Transverse colon (tissue), 4 donors: ENCODE measurements around the gene MFAP4. TPM values are rescaled to one million over a fixed set of nuclear protein-coding genes. Genes with fewer than 3 reads are reported as not detected.

Experiments used
- DNase-seq: peaks from one replicate; pipeline ENCODE4 v3.0.0-alpha.2; 2019
- H3K27ac ChIP-seq, 4 donors: fragments of 200-600 bp; sonication (generic); 2 replicates each; pipeline ENCODE4 v1.5.1; 2016 to 2018; ENCODE audit warnings: inconsistent platforms in 4 of 4
- H3K27me3 ChIP-seq: fragments of 200-600 bp; sonication (generic); 2 replicates; pipeline ENCODE4 v1.5.1; 2017; ENCODE audit warnings: inconsistent platforms
- H3K36me3 ChIP-seq, 4 donors: fragments of 200-600 bp; sonication (generic); 2 replicates each; pipeline ENCODE4 v1.5.1; 2017 to 2019; ENCODE audit warnings: inconsistent platforms in 4 of 4
- H3K4me1 ChIP-seq, 4 donors: fragments of 200-600 bp; sonication (generic); 2 replicates each; pipeline ENCODE4 v1.5.1; 2017 to 2020; ENCODE audit warnings: inconsistent platforms in 4 of 4
- H3K4me3 ChIP-seq, 4 donors: fragments of 200-600 bp; sonication (generic); 1 replicate in 1 of 4; 2 replicates in 3 of 4; pipeline versions ENCODE4 v1.5.1 to v1.6.1; 2017 to 2019; ENCODE audit warnings: inconsistent platforms in 4 of 4
- H3K9me3 ChIP-seq, 2 donors: fragments of 200-600 bp; sonication (generic); 2 replicates each; pipeline ENCODE4 v1.5.1; 2017 to 2019; ENCODE audit warnings: inconsistent platforms in 2 of 2
- EP300 ChIP-seq: sonication (generic); formaldehyde crosslinking; IDR thresholded peaks from one replicate; pipeline ENCODE4 v1.6.1; 2017; ENCODE audit warnings: antibody characterized with exemption, low read depth
- POLR2A ChIP-seq: fragments of 450-650 bp; IDR thresholded peaks from one replicate; pipeline ENCODE4 v1.6.1; 2016; ENCODE audit warnings: antibody characterized with exemption, mild to moderate bottlenecking, moderate library complexity
- POLR2AphosphoS5 ChIP-seq, 3 donors: sonication (generic); formaldehyde crosslinking; IDR thresholded peaks; one replicate each; pipeline ENCODE4 v1.6.1; 2016; ENCODE audit warnings: antibody characterized with exemption in 3 of 3
- WGBS, 2 donors: methylation state at CpG; one replicate each; pipeline ENCODE4 v1.1.5; 2018; ENCODE audit warnings: low coverage in 1 of 2; 5-methylcytosine and 5-hydroxymethylcytosine counted together
- in situ Hi-C, 4 donors: fragments of 200-750 bp; cut with MboI; loops; one replicate each; pipeline versions ENCODE4 v1.15.0 to v1.15.1; 2017; ENCODE audit warnings: low sequenced_read_pairs in 3 of 4, low pct_ligation_motif_present in 1 of 4, low pct_unique_long_range_greater_than_20kb in 1 of 4
- intact Hi-C: fragments of 100-400 bp; cut with DNase I; formaldehyde crosslinking; loops from one replicate; pipeline ENCODE4 v1.15.1; 2023; ENCODE audit warnings: low total_unique reads
- small RNA-seq, 4 donors: library from RNA; depleted of rRNA; stranded (forward); fragments of <200 nt; gene quantifications; one replicate each; pipeline ENCODE3, GENCODE V24; 2016
- total RNA-seq, 4 donors: library from RNA; depleted of rRNA; stranded (reverse); fragments of >200 nt; gene quantifications; one replicate each; pipeline ENCODE4 v1.1.0, GENCODE V29; 2016
- TF ChIP-seq, protein P1 (sequence below), 5 experiments: fragments of 200-600 bp in 3 of 5; fragments of 450-650 bp in 2 of 5; sonication (generic) in 3 of 5; IDR thresholded peaks; 1 replicate in 2 of 5; 2 replicates in 3 of 5; pipeline ENCODE4 v1.5.1; 2016 to 2017; ENCODE audit warnings: antibody characterized with exemption in 5 of 5, inconsistent platforms in 3 of 5, mild to moderate bottlenecking in 2 of 5, moderate library complexity in 1 of 5

MFAP4 gene
- total RNA-seq, 4 donors from 2014 or later, result 39.7 to 67.3 (median 51.5) TPM

DNA sequence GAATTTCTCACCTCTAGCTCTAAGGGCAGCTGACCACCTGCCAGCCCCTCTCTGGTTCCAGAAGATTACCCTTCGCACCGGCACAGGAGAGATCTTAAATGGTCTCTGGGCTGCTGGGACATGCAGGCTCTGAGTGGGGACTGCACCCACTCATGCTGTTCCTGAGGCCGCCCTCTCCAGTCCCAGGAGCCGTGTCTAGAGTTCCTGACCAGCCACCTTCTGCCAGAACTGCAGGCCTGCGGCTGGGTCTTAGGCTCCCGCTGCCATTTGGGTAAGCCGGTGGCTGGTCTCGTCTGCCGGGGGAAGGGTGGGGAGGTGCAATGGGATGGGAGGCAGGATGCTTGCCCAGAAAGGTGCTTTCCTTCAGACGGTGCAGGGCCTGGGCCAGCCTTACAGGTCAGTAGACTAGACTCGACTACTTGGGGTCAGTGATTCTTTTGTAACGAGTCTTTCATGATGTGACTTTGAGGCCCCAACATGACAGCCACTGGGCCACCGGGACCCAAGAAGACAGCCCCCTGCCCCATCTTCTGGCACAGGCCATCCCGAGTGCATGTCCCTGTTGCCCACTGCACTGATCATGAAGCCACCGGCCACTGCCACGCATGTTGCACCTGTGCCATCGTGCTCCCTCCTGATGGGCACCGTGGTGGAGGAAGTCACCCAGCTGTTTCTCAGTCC lies 50.9 kb downstream of the MFAP4 start:
- H3K9me3 ChIP-seq, result no peaks in the 10 kb centered on the region
- no peak overlapping the region for H3K4me3 ChIP-seq
- in situ Hi-C loops, result no loop called here
- no peaks in the 10 kb centered on the region for H3K36me3 ChIP-seq
- no peaks in the 10 kb centered on the region for H3K27me3 ChIP-seq
- H3K27ac ChIP-seq, result no peak overlapping the region
- H3K4me1 ChIP-seq, result peaks cover 0 to 6% (median 0%) of the 10 kb centered on the region in 4 donors
- DNase-seq, result no peak
- WGBS, 2 donors, result 92% methylated on average over 17 of the region's 18 CpGs; no CpG with 5 or more reads in 1 of the 2 donors
- intact Hi-C loops, result no loop called here
- no peak for TF ChIP-seq POLR2AphosphoS5 (IDR thresholded peaks at IDR 0.05)
- no peak for TF ChIP-seq EP300
- TF ChIP-seq, protein P1, sequence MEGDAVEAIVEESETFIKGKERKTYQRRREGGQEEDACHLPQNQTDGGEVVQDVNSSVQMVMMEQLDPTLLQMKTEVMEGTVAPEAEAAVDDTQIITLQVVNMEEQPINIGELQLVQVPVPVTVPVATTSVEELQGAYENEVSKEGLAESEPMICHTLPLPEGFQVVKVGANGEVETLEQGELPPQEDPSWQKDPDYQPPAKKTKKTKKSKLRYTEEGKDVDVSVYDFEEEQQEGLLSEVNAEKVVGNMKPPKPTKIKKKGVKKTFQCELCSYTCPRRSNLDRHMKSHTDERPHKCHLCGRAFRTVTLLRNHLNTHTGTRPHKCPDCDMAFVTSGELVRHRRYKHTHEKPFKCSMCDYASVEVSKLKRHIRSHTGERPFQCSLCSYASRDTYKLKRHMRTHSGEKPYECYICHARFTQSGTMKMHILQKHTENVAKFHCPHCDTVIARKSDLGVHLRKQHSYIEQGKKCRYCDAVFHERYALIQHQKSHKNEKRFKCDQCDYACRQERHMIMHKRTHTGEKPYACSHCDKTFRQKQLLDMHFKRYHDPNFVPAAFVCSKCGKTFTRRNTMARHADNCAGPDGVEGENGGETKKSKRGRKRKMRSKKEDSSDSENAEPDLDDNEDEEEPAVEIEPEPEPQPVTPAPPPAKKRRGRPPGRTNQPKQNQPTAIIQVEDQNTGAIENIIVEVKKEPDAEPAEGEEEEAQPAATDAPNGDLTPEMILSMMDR (IDR thresholded peaks at IDR 0.05), result no peak
- no peak for TF ChIP-seq POLR2A

DNA sequence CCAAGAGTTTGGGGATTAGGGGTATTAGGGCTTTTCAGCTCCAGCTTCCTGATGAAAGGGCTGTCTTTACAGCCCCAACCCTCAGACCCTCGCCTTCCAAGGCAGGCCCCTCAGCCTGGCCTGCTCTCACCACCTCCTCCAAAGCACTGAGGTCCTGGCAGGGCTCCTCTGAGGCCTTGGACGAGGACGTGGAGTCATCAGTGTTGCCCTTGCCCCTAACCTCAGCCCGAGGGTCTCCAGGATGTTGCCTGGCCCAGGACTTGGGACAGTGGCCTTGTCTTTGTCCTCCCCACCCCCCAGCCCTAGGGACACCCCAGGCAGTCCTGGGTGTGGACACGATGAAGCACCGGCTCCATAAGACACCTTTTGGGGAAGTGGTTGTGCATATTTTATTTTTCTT lies 52.7 kb downstream of the MFAP4 start:
- intact Hi-C loops (no loop called here), in situ Hi-C loops (no loop called here)
- Histone ChIP-seq H3K36me3 (no peaks in the 10 kb centered on the region), H3K27me3 (no peaks in the 10 kb centered on the region), H3K27ac (no peak overlapping the region), H3K4me3 (no peak overlapping the region), H3K4me1 (peaks cover 0 to 6% (median 0%) of the 10 kb centered on the region in 4 donors), H3K9me3 (no peaks in the 10 kb centered on the region)
- DNase-seq, result no peak
- 90% methylated on average over 4 of the region's 6 CpGs; no CpG with 5 or more reads in 1 of the 2 donors for WGBS, 2 donors
- TF ChIP-seq POLR2A, result no peak
- TF ChIP-seq EP300, result no peak
- TF ChIP-seq, protein P1 (IDR thresholded peaks at IDR 0.05), result no peak
- TF ChIP-seq POLR2AphosphoS5 (IDR thresholded peaks at IDR 0.05), result no peak

DNA sequence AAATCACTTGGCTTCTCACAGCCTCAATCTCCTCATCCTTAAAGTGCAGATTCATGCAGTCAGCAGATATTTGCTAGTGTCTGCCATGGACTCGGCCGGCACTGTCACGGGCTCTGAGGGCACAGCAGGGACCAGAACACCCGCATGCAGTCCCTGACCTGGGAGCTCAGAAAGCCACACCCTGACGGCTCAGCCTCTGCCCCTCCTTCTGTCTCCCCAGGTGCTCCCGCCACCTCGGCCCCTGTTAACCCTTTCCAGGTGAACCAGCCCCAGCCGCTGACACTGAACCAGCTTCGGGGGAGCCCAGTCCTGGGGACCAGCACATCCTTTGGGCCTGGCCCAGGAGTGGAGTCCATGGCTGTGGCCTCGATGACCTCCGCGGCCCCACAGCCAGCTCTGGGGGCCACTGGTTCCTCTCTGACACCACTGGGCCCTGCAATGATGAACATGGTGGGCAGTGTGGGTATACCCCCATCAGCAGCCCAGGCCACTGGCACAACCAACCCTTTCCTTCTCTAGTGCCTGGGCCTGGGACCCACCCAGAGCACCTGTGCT lies 53.2 kb downstream of the MFAP4 start:
- Histone ChIP-seq H3K9me3 (no peaks in the 10 kb centered on the region), H3K27me3 (no peaks in the 10 kb centered on the region), H3K4me3 (no peak overlapping the region), H3K36me3 (no peaks in the 10 kb centered on the region), H3K27ac (no peak overlapping the region), H3K4me1 (peaks cover 0 to 6% (median 0%) of the 10 kb centered on the region in 4 donors)
- in situ Hi-C loops, result no loop called here
- no peak for DNase-seq
- no peak for TF ChIP-seq EP300
- TF ChIP-seq POLR2AphosphoS5 (IDR thresholded peaks at IDR 0.05), result no peak
- TF ChIP-seq POLR2A, result no peak
- TF ChIP-seq, protein P1 (IDR thresholded peaks at IDR 0.05), result no peak
- WGBS, 2 donors, result 85% methylated on average over 12 of the region's 12 CpGs; no CpG with 5 or more reads in 1 of the 2 donors
- intact Hi-C loops, result no loop called here

Small RNAs within 50 kb of the gene (small RNA-seq; reads per million reads assigned to genes)
- gene MIR1180 (2.1 to 12.9 (median 10.4) reads per million in 4 donors), gene RF00537 (0 reads per million in 4 donors)

Other genes with a start within 250 kb of the MFAP4 start
- gene EPN2, start 149.8 kb downstream of the MFAP4 start, total RNA-seq, result 10 to 100 TPM; 30.4 to 98.7 (median 65.5) TPM
- 10 to 100 TPM in 2 of 4 donors, 1 to 10 TPM in 2; 6.0 to 17.6 (median 9.5) TPM for gene B9D1, start 24.5 kb downstream of the MFAP4 start, total RNA-seq
- 100 to 1,000 TPM in 1 of 4 donors, 10 to 100 TPM in 3; 15.3 to 112 (median 48.3) TPM for gene MAPK7, start 8.7 kb downstream of the MFAP4 start, total RNA-seq
- gene RNF112, start 24.0 kb upstream of the MFAP4 start, total RNA-seq, result 1 to 10 TPM; 2.2 to 7.2 (median 3.9) TPM
- gene SLC47A1, start 146.7 kb upstream of the MFAP4 start, total RNA-seq, result under 1 TPM in 2 of 4 donors, not detected in 2; 0.32 to 0.96 TPM